Choroid plexus epithelial cell (primary cell): Measurements from ENCODE around the gene WDFY2.
A peak's percentile ranks its signal among the peaks of the same experiment; 100 is the strongest.

Experiments
- DNase-seq: peaks from one replicate; pipeline ENCODE4 v3.0.0-alpha.2; 2010; ENCODE audit warnings: low read depth
- H3K4me3 ChIP-seq: 2 replicates; pipeline ENCODE4 v1.5.1; 2011; ENCODE audit warnings: low read depth, mild to moderate bottlenecking, control low read depth, low read length, moderate library complexity
- TF ChIP-seq, protein P1 (sequence below): conservative IDR thresholded peaks from 2 replicates; pipeline ENCODE4 v1.5.1; 2011; ENCODE audit warnings: low read depth, mild to moderate bottlenecking, control low read depth, inconsistent platforms, low read length, moderate library complexity

The WDFY2 gene

DNA sequence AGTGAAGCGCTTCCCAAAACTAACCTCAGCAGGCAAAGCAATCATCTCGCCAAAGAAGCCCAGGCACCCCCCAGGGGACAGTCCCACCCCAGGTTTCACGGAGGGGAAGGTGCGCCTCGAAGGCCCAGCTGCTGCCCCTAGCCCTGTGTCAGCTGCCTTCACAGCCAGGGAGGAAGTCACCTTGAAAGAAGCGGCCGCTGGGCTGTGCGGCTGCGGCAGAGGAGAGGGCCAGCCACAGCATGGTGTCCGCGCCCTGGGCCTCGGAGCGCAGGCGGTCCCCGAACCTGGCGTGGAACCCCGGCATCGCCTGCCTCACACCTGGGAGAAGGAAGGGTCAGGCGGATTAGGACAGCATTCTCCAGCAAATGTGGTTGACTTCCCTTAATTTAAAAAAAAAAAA lies 184.7 kb downstream of the WDFY2 start:
- TF ChIP-seq, protein P1, sequence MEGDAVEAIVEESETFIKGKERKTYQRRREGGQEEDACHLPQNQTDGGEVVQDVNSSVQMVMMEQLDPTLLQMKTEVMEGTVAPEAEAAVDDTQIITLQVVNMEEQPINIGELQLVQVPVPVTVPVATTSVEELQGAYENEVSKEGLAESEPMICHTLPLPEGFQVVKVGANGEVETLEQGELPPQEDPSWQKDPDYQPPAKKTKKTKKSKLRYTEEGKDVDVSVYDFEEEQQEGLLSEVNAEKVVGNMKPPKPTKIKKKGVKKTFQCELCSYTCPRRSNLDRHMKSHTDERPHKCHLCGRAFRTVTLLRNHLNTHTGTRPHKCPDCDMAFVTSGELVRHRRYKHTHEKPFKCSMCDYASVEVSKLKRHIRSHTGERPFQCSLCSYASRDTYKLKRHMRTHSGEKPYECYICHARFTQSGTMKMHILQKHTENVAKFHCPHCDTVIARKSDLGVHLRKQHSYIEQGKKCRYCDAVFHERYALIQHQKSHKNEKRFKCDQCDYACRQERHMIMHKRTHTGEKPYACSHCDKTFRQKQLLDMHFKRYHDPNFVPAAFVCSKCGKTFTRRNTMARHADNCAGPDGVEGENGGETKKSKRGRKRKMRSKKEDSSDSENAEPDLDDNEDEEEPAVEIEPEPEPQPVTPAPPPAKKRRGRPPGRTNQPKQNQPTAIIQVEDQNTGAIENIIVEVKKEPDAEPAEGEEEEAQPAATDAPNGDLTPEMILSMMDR = no peak
- no peak for DNase-seq
- no peak overlapping the region for H3K4me3 ChIP-seq

DNA sequence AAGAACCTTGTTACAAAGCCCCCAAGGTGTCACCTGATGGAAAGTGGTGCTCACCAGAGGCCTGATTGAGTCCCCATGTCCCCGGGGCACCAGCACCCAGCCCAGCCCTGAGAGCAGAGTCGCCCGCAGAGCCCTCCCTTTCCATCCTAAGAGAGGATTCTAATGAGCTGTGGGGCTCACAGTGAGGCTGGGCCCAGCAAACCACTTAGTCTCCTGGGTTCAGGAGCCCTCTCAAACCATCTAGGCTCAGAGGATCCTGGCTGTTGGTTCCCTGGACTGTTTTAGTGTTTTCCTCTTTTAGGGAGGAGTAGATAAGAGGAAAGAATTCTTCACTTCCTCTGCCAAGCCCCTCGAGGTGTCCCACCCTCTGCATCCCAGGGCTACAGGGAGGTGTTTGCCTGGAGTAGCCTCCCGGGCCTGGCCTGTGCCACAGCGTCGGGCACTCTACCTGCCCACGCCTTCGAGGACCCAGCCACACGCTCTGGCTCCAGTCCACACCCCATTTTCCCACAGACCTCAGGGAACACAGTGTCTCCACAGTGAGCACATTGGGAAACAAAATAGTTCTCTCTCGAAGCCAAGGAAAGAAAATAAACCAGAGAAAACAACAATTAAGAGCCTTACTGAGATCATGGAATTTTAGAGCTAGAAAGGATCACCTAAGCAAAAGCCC lies 185.3 kb downstream of the WDFY2 start:
- DNase-seq = peak; percentile 26
- TF ChIP-seq, protein P1 = no peak
- no peak overlapping the region for H3K4me3 ChIP-seq

DNA sequence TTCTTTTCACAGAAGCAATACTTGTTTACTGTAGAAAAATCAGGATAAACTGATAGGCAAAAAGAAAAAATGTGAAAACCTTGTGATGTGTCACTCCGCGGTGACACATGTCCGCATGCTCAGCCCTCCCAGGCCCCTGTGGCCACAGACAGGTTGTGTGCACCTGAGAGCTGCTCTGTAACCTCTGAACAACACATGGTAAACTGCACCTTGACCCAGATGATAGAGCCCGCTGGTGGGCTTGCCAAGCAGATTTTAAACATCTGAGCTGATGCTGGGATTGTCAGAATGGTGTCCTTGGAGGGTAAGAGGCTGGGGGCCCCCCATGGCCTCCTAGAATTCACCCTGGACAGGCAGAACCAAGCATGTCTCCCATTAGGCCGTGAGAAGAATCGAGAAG lies 185.9 kb downstream of the WDFY2 start:
- no peak overlapping the region for H3K4me3 ChIP-seq
- DNase-seq = no peak
- TF ChIP-seq, protein P1 = no peak

DNA sequence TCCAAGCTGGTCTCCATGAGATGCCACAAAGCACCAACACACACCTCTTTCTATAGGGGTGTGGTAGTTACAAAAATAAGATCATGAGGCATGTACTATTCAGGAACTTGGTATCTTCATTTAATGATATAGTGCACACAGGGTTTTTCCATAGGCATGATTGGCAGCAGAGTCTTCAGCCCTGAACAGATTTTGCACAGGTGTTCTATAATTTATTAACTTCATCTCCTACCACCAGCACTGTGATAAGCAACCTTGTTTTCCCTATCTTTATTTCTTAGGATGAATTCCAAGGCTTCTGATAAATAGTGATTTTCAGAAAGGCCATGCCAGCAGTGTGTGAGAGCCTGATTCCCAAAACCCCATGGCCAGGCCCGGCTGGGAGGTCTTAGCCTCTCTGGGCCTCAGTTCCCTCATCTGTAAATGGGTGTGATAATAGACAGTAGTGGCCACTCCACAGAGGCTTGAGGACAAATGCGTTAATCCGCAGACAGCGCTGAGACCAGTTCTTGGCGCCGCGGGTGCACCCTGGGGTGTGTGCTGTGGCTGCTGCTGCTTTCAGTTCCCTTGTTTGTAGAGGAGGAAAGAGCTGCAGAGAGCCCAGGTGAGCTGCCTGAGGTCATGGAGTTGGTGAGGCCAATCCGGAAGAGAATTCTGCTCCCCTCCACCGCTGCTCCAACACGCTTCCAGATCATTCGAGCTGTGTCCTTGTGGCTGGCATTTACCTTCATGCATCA lies 186.6 kb downstream of the WDFY2 start:
- DNase-seq = no peak
- TF ChIP-seq, protein P1 = no peak
- H3K4me3 ChIP-seq = no peak overlapping the region

DNA sequence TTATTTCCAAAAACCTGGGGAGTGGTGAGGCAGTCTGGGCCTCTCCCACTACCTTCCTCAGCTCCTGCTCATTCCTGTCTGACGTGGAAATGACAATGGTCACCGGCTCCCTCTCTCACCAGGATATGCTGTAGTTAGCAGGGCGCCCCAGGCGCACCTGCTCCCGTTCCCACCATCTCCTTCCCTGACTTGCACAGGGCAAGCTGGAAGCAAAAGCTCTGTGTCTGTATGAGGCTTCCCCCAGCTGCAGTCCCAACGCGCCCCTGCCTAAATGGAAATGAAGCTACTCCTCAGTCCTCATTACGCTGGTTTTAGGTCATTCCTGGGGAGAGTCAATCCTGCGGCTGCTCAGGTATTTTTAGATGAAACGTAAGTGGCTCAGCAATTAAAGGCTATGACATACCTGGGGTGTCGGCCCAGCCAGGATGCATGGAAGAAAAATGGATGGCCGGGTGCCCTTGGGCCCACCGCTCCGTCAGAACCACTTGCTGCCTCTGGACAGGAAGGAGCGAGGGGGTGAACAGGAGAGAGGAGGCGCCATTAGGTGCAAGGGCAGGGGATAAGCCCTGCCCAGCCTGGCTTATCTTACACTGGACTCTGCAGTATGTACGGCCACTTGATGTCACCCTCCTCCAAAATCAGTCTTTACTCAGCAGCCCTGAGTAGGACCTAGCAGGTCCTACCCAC lies 187.3 kb downstream of the WDFY2 start:
- H3K4me3 ChIP-seq = no peak overlapping the region
- TF ChIP-seq, protein P1 = no peak
- DNase-seq = no peak

DNA sequence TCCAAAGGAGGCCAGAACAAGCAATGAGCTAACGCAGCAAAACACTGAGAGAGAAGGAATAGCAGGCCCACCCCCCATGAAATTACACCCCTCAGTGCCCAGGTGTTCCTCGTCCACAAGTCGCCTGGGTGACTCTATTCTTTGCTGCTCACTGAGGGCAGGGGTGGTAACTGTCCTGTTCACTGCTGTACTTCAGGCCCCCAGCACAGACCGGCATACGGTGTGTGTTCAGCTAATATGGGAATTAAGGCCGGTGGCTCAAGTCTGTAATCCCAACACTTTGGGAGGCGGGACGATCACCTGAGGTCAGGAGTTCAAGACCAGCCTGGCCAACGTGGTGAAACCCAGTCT lies 187.8 kb downstream of the WDFY2 start:
- H3K4me3 ChIP-seq = no peak overlapping the region
- TF ChIP-seq, protein P1 = no peak
- DNase-seq = no peak
